Liver (tissue), 3 donors: ENCODE measurements around the gene IGSF3.
"Not testable (repeated sequence)": the region's sequence is repeated elsewhere in the genome, so short reads cannot be mapped to it uniquely, and the experiment has no call there.

Experiments
- HNF4A ChIP-seq, 2 donors: conservative IDR thresholded peaks; 2 replicates each; pipeline ENCODE4 v1.6.1; 2016; ENCODE audit warnings: antibody characterized with exemption in 2 of 2, mild to moderate bottlenecking in 2 of 2
- JUND ChIP-seq, 2 donors: IDR thresholded peaks; 2 replicates each; pipeline ENCODE4 v1.6.1; 2016; ENCODE audit warnings: antibody characterized with exemption in 2 of 2
- RXRA ChIP-seq, 2 donors: IDR thresholded peaks; 2 replicates each; pipeline ENCODE4 v1.6.1; 2017 to 2018; ENCODE audit warnings: antibody characterized with exemption in 2 of 2, mild to moderate bottlenecking in 1 of 2
- TF ChIP-seq, protein P1 (sequence below): IDR thresholded peaks from 2 replicates; pipeline ENCODE4 v1.6.1; 2016; ENCODE audit warnings: antibody characterized with exemption
- TF ChIP-seq, protein P2 (sequence below): fragments of 150-350 bp; IDR thresholded peaks from 2 replicates; pipeline ENCODE4 v1.5.1; 2017; ENCODE audit warnings: improper control_type of control experiment, low read depth, low read length; ENCODE audit not compliant: missing input control
- TF ChIP-seq, protein P3 (sequence below): IDR thresholded peaks from 2 replicates; pipeline ENCODE4 v1.6.1; 2016; ENCODE audit warnings: antibody characterized with exemption
- donor health status: healthy.
- donor health status: healthy.

DNA sequence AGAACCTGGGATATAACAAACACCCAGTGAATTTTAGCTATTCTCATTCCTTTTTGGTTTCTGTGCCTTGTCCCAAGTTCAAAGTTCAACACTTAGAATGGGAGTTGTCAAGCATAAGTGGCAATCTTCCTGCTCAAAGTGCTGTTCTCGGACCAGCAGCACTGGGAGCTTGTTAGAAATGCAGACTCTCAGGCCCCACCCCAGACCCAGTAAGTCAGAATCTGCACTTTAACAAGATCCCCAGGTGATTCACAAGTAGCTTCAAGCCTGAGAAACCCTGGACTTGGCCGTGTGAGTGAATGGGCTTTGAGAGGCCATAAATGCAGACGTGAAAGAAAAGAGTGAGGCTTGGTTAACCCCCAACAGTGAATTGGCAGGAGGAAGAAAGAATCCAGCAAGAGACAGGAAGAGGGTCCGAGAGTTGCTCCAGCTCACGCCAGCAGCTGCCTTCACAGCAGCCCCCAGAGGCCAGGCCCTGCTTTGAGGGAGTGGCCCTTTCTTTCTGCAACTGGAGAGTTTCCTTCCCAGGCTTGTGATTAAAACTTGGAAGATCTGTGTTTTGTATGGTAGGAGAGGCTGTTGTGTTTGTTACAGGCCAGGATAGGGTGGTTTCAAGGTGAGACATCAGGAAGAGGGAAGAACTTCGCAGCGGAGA is 75.5 kb downstream of the IGSF3 start:
- TF ChIP-seq, protein P1, sequence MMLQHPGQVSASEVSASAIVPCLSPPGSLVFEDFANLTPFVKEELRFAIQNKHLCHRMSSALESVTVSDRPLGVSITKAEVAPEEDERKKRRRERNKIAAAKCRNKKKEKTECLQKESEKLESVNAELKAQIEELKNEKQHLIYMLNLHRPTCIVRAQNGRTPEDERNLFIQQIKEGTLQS, result not testable (repeated sequence)
- TF ChIP-seq, protein P2, sequence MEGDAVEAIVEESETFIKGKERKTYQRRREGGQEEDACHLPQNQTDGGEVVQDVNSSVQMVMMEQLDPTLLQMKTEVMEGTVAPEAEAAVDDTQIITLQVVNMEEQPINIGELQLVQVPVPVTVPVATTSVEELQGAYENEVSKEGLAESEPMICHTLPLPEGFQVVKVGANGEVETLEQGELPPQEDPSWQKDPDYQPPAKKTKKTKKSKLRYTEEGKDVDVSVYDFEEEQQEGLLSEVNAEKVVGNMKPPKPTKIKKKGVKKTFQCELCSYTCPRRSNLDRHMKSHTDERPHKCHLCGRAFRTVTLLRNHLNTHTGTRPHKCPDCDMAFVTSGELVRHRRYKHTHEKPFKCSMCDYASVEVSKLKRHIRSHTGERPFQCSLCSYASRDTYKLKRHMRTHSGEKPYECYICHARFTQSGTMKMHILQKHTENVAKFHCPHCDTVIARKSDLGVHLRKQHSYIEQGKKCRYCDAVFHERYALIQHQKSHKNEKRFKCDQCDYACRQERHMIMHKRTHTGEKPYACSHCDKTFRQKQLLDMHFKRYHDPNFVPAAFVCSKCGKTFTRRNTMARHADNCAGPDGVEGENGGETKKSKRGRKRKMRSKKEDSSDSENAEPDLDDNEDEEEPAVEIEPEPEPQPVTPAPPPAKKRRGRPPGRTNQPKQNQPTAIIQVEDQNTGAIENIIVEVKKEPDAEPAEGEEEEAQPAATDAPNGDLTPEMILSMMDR, result not testable (repeated sequence)
- TF ChIP-seq, protein P3, sequence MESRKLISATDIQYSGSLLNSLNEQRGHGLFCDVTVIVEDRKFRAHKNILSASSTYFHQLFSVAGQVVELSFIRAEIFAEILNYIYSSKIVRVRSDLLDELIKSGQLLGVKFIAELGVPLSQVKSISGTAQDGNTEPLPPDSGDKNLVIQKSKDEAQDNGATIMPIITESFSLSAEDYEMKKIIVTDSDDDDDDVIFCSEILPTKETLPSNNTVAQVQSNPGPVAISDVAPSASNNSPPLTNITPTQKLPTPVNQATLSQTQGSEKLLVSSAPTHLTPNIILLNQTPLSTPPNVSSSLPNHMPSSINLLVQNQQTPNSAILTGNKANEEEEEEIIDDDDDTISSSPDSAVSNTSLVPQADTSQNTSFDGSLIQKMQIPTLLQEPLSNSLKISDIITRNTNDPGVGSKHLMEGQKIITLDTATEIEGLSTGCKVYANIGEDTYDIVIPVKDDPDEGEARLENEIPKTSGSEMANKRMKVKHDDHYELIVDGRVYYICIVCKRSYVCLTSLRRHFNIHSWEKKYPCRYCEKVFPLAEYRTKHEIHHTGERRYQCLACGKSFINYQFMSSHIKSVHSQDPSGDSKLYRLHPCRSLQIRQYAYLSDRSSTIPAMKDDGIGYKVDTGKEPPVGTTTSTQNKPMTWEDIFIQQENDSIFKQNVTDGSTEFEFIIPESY, result not testable (repeated sequence)
- not testable (repeated sequence) for TF ChIP-seq HNF4A (conservative IDR thresholded peaks at IDR 0.05); JUND (IDR thresholded peaks at IDR 0.05); RXRA (IDR thresholded peaks at IDR 0.05)
